ENCODE data around the gene TTC27. TPM values are rescaled to one million over a fixed set of nuclear protein-coding genes. Genes with fewer than 3 reads are reported as not detected.

The TTC27 gene
- total and polyA plus RNA-seq, 2 of the 13 experiments (the other 11 are each of a cell fraction or from before 2014, with no cell fraction given) = 26.7 to 44.7 TPM

- no peak for TF ChIP-seq ZHX1 (CRISPR knock-in tag; IDR thresholded peaks at IDR 0.05; ENCODE audit: low read depth)
Observed at GRCh38 chr2:32787207-32787606, 159.4 kb downstream of the TTC27 start (continued).

GRCh38 chr2:32788114-32788513 is 160.3 kb downstream of the TTC27 start:
- FAIRE-seq = no peak

More at GRCh38 chr2:32788114-32788513, 160.3 kb downstream of the TTC27 start:
- DNase-seq (ENCODE audit: low spot score) (no peak), ATAC-seq (no peak)
- Histone ChIP-seq H3K9ac (ENCODE audit: insufficient read depth, low read depth, low read length) (no peak overlapping the region), H3K36me3 (replicated peaks in 1 of 2; ENCODE audit: control insufficient read depth in 1 of 2, insufficient read depth in 2 of 2, low read length in 2 of 2) (peaks cover 0 to 9% of the 10 kb centered on the region in 2 experiments; a peak in 2 of 5 replicates), H3K27me3 (ENCODE audit: control insufficient read depth in 1 of 2, insufficient read depth in 2 of 2, low read length in 2 of 2) (no peaks in the 10 kb centered on the region), H3K4me3 (replicated peaks in 1 of 3; ENCODE audit: insufficient read depth in 1 of 3, low read depth in 2 of 3, low read length in 3 of 3) (no peak overlapping the region), H3K79me2 (ENCODE audit: insufficient read depth, low read length) (no peaks in the 10 kb centered on the region), H3K4me1 (ENCODE audit: insufficient read depth, low read length) (peaks cover 5% of the 10 kb centered on the region), H3K9me3 (ENCODE audit: low read length) (0 out of 2 replicates have a peak, but pooled peaks cover 5% of the 10 kb centered on the region), H3K4me2 (ENCODE audit: low read depth, low read length) (no peak overlapping the region), H4K20me1 (ENCODE audit: insufficient read depth, low read length) (no peaks in the 10 kb centered on the region), H3K27ac (ENCODE audit: extremely low read length, insufficient read depth, low read length) (no peak overlapping the region), H2AFZ (ENCODE audit: low read length) (no peak overlapping the region)
- POLR2A ChIA-PET = no interaction called here
- intact Hi-C loops (cut with micrococcal nuclease; ENCODE audit: unreplicated experiment) (no loop called here), in situ Hi-C loops (cut with HindIII; ENCODE audit: extremely low pct_ligation_motif_present, low pct_unique_long_range_greater_than_20kb) (no loop called here)
- TF ChIP-seq ZBTB7A (CRISPR knock-in tag; IDR thresholded peaks at IDR 0.05) (no peak), MIXL1 (CRISPR knock-in tag; IDR thresholded peaks at IDR 0.05) (no peak), ZNF782 (CRISPR knock-in tag; IDR thresholded peaks at IDR 0.05; ENCODE audit: borderline replicate concordance) (no peak), ZNF616 (CRISPR knock-in tag; IDR thresholded peaks at IDR 0.05; ENCODE audit: low read depth) (no peak), TP53 (CRISPR knock-in tag; conservative IDR thresholded peaks at IDR 0.05) (no peak), ZNF615 (CRISPR knock-in tag; IDR thresholded peaks at IDR 0.05; ENCODE audit: borderline replicate concordance) (no peak), ZNF737 (CRISPR knock-in tag; IDR thresholded peaks at IDR 0.05; ENCODE audit: borderline replicate concordance) (no peak), GTF3A (CRISPR knock-in tag; conservative IDR thresholded peaks at IDR 0.05) (no peak), ZNF703 (CRISPR knock-in tag; IDR thresholded peaks at IDR 0.05; ENCODE audit: borderline replicate concordance) (no peak), MYNN (CRISPR knock-in tag; IDR thresholded peaks at IDR 0.05; ENCODE audit: low read depth) (no peak), REL (CRISPR knock-in tag; conservative IDR thresholded peaks at IDR 0.05) (no peak), NCOA1 (CRISPR knock-in tag; IDR thresholded peaks at IDR 0.05) (no peak), ZSCAN29 (CRISPR knock-in tag; conservative IDR thresholded peaks at IDR 0.05) (no peak)
- BruUV-seq (replicated peaks) = no TSS peak
- 98% methylated on average over 1 of the region's 1 CpG for WGBS (ENCODE audit: low lambda C conversion rate)
- CTCF ChIA-PET (ENCODE audit: low intra/inter-chr PET ratio, low total read pairs) = no interaction called here

Measured in HepG2 (cell line).